Measurements from ENCODE around the gene DAB1.

DNA sequence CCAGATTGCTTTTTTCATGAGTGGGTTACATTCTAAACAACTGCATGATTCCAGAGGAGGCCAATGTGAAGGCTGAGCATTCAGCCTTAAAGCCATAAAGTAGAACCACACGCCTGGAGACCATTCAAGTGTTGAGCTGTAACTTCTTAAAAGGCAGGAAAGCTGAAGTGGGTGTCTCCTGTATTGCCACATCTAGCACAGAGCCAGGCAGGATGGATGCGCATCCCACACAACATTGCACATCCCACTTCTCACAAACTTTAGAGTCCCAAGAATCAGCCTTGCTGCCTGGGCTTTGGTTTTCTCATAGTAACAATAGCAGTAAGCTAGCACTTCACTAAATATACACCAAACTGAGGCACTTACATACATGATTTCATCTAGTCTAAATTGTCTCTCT, 151.7 kb downstream of the DAB1 start:
- TF ChIP-seq POLR2A (IDR thresholded peaks at IDR 0.05) (no peak), POLR2AphosphoS5 (IDR thresholded peaks at IDR 0.05) (no peak)

All from transverse colon (tissue), 3 donors.